HEK293 (cell line): ENCODE measurements around the gene CLTCL1.

ENCODE experiments used
- CTCF ChIA-PET: fragments of 350-600 bp; formaldehyde crosslinking; extraction: SDS; loops from one replicate; lab custom pipeline; 2021; ENCODE audit warnings: antibody characterized with exemption; lab: Yijun Ruan, JAX
- POLR2A ChIA-PET: fragments of 300-600 bp; formaldehyde crosslinking; extraction: SDS; loops from one replicate; lab custom pipeline; 2020; ENCODE audit warnings: antibody characterized with exemption, inconsistent platforms; lab: Yijun Ruan, JAX
- H3K27ac ChIP-seq: fragments of 200-500 bp; sonication (Bioruptor generic); 2 replicates; pipeline ENCODE4 v1.5.1; 2014; ENCODE audit warnings: low read depth, low read length, control low read depth, inconsistent platforms; ENCODE audit errors: extremely low read depth
- H3K36me3 ChIP-seq, 2 experiments: fragments of 200-500 bp in 1 of 2; sonication (Bioruptor generic) in 1 of 2; 1 replicate in 1 of 2; 2 replicates in 1 of 2; pipeline ENCODE4 v1.5.1; 2014 to 2017; ENCODE audit warnings: inconsistent platforms in 2 of 2, low read length in 2 of 2; ENCODE audit not compliant: control insufficient read depth in 2 of 2, insufficient read depth in 1 of 2
- H3K4me1 ChIP-seq: fragments of 200-500 bp; sonication (Bioruptor generic); 2 replicates; pipeline ENCODE4 v1.5.1; 2014; ENCODE audit warnings: mild to moderate bottlenecking, low read length, inconsistent platforms; ENCODE audit not compliant: control insufficient read depth, insufficient read depth
- H3K4me3 ChIP-seq: 2 replicates; pipeline ENCODE4 v1.5.1; 2011; ENCODE audit warnings: low read depth, mild to moderate bottlenecking, control low read depth, low read length, moderate library complexity
- H3K9me3 ChIP-seq: fragments of 200-500 bp; sonication (Bioruptor generic); 2 replicates; pipeline ENCODE4 v1.5.1; 2014; ENCODE audit warnings: low read depth, low read length, inconsistent platforms; ENCODE audit not compliant: control insufficient read depth, insufficient read depth
- HOXD13 ChIP-seq: sonication (generic); formaldehyde crosslinking; IDR thresholded peaks from 2 replicates; pipeline ENCODE4 v1.8.0; 2022; ENCODE audit warnings: missing genetic modification reagents, borderline replicate concordance
- IKZF3 ChIP-seq: fragments of 450-650 bp; IDR thresholded peaks from 2 replicates; pipeline ENCODE4 v1.5.0; 2018; ENCODE audit warnings: missing biosample characterization, mild to moderate bottlenecking, missing genetic modification characterization, moderate library complexity
- KLF8 ChIP-seq: fragments of 450-650 bp; formaldehyde crosslinking; IDR thresholded peaks from 2 replicates; pipeline ENCODE4 v1.5.1; 2016; ENCODE audit warnings: missing biosample characterization, missing genetic modification characterization
- PRDM2 ChIP-seq: fragments of 450-650 bp; formaldehyde crosslinking; IDR thresholded peaks from 2 replicates; pipeline ENCODE4 v1.5.1; 2016; ENCODE audit warnings: missing biosample characterization, missing genetic modification characterization, borderline replicate concordance
- SP2 ChIP-seq: fragments of 450-650 bp; formaldehyde crosslinking; IDR thresholded peaks from 2 replicates; pipeline ENCODE4 v1.5.1; 2016; ENCODE audit warnings: missing biosample characterization, missing genetic modification characterization
- ZBTB48 ChIP-seq: fragments of 450-650 bp; formaldehyde crosslinking; IDR thresholded peaks from 2 replicates; pipeline ENCODE4 v1.5.1; 2016; ENCODE audit warnings: missing biosample characterization, missing genetic modification characterization
- ZBTB6 ChIP-seq: fragments of 450-650 bp; formaldehyde crosslinking; IDR thresholded peaks from 2 replicates; pipeline ENCODE4 v1.5.1; 2017; ENCODE audit warnings: missing biosample characterization, missing genetic modification characterization
- ZFP3 ChIP-seq: fragments of 450-650 bp; formaldehyde crosslinking; IDR thresholded peaks from 2 replicates; pipeline ENCODE4 v1.5.1; 2016; ENCODE audit warnings: low read depth, missing biosample characterization, missing genetic modification characterization
- ZIC2 ChIP-seq: fragments of 450-650 bp; formaldehyde crosslinking; IDR thresholded peaks from 2 replicates; pipeline ENCODE4 v1.5.1; 2016; ENCODE audit warnings: missing biosample characterization, missing genetic modification characterization
- ZNF140 ChIP-seq: fragments of 450-650 bp; formaldehyde crosslinking; IDR thresholded peaks from 2 replicates; pipeline ENCODE4 v1.5.1; 2016; ENCODE audit warnings: missing biosample characterization, missing genetic modification characterization
- ZNF157 ChIP-seq: fragments of 450-650 bp; formaldehyde crosslinking; IDR thresholded peaks from 2 replicates; pipeline ENCODE4 v1.5.1; 2016; ENCODE audit warnings: missing biosample characterization, missing genetic modification characterization
- ZNF18 ChIP-seq: fragments of 450-650 bp; formaldehyde crosslinking; IDR thresholded peaks from 2 replicates; pipeline ENCODE4 v1.5.1; 2016; ENCODE audit warnings: missing biosample characterization, missing genetic modification characterization
- ZNF335 ChIP-seq: fragments of 450-650 bp; formaldehyde crosslinking; conservative IDR thresholded peaks from 2 replicates; pipeline ENCODE4 v1.5.1; 2016; ENCODE audit warnings: missing biosample characterization, missing genetic modification characterization
- ZNF433 ChIP-seq: fragments of 450-650 bp; formaldehyde crosslinking; IDR thresholded peaks from 2 replicates; pipeline ENCODE4 v1.5.1; 2016; ENCODE audit warnings: missing biosample characterization, missing genetic modification characterization, low read depth
- ZNF580 ChIP-seq: fragments of 450-650 bp; formaldehyde crosslinking; IDR thresholded peaks from 2 replicates; pipeline ENCODE4 v1.5.1; 2016; ENCODE audit warnings: missing biosample characterization, missing genetic modification characterization
- ZNF585B ChIP-seq: fragments of 450-650 bp; formaldehyde crosslinking; IDR thresholded peaks from 2 replicates; pipeline ENCODE4 v1.5.1; 2016; ENCODE audit warnings: missing biosample characterization, missing genetic modification characterization
- ZNF707 ChIP-seq: fragments of 450-650 bp; formaldehyde crosslinking; IDR thresholded peaks from 2 replicates; pipeline ENCODE4 v1.5.1; 2016; ENCODE audit warnings: missing biosample characterization, missing genetic modification characterization
- ZNF777 ChIP-seq: fragments of 450-650 bp; formaldehyde crosslinking; IDR thresholded peaks from 2 replicates; pipeline ENCODE4 v1.5.1; 2017; ENCODE audit warnings: missing biosample characterization, missing genetic modification characterization, borderline replicate concordance
- ZNF830 ChIP-seq: fragments of 450-650 bp; IDR thresholded peaks from 2 replicates; pipeline ENCODE4 v1.5.0; 2018; ENCODE audit warnings: missing biosample characterization, missing genetic modification characterization, low read depth, mild to moderate bottlenecking, moderate library complexity

CLTCL1 gene

GRCh38 chr22:19206287-19206686, 85.2 kb downstream of the CLTCL1 start:
- Histone ChIP-seq H3K4me3 (no peak overlapping the region), H3K4me1 (no peaks in the 10 kb centered on the region), H3K27ac (no peak overlapping the region), H3K36me3 (peaks cover 3 to 8% of the 10 kb centered on the region in 2 experiments; a peak in 2 of 3 replicates), H3K9me3 (no peaks in the 10 kb centered on the region)
- ChIA-PET CTCF (interaction anchor here (0.6 to 1.7 kb wide), 2 partner anchors 27 to 62 kb away, joined by 3 to 5 read pairs; partner anchors contain the start of gene SLC25A1), POLR2A (no interaction called here)
- TF ChIP-seq ZNF707 (tag by site-specific recombination) (no peak), ZNF580 (tag by site-specific recombination) (no peak), HOXD13 (no peak), ZNF433 (tag by site-specific recombination) (no peak), ZIC2 (no peak), ZBTB6 (tag by site-specific recombination) (no peak), ZNF830 (tag by site-specific recombination) (no peak), SP2 (tag by site-specific recombination) (no peak)

- Histone ChIP-seq H3K4me1 (no peaks in the 10 kb centered on the region), H3K4me3 (no peak overlapping the region), H3K9me3 (no peaks in the 10 kb centered on the region), H3K36me3 (peaks cover 3 to 5% of the 10 kb centered on the region in 2 experiments; a peak in 2 of 3 replicates), H3K27ac (no peak overlapping the region)
- POLR2A ChIA-PET, result no interaction called here
- TF ChIP-seq ZFP3 (tag by site-specific recombination) (no peak), ZNF18 (tag by site-specific recombination) (no peak), ZBTB48 (no peak), ZNF335 (no peak), KLF8 (tag by site-specific recombination) (no peak), ZNF157 (tag by site-specific recombination) (no peak), ZNF830 (tag by site-specific recombination) (no peak), IKZF3 (tag by site-specific recombination) (no peak), PRDM2 (tag by site-specific recombination) (no peak), ZNF777 (tag by site-specific recombination) (no peak), ZNF585B (tag by site-specific recombination) (no peak), ZNF140 (no peak)
- CTCF ChIA-PET, result no interaction called here
Observed at GRCh38 chr22:19204640-19205039, 86.9 kb downstream of the CLTCL1 start.
